Measurements from ENCODE around the gene ARFGEF2. TPM values are rescaled to one million over a fixed set of nuclear protein-coding genes. Genes with fewer than 3 reads are reported as not detected.
A peak's percentile ranks its signal among the peaks of the same experiment; 100 is the strongest.

Gene ARFGEF2
- total and polyA plus RNA-seq, 5 donors from 2014 or later: 6.8 to 22.1 (median 7.7) TPM

DNA sequence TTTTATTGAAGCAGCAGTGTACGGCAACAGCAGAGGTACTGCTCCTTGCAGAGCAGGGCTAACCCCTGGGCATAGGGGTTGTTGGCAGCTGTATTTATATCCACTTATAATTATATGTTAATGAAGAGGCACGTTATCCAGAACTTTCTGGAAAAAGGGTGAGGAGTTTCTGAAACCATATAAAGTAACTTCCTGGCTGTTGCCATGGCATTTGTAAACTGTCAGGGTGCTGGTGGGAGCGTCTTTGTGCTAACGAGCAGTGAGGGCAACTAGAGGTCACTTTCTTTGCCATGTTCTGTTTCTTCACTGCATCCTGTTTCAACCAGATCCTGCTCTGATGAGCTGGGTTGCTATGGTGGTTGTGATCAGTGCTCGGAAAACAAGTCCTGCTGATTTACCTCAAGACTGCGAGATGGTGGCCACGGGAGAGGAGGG lies 11.1 kb upstream of the ARFGEF2 start:
- no peak overlapping the region for H3K27ac Mint-ChIP-seq
- DNase-seq (peak in 1 of 3 donors; percentile 6), ATAC-seq (ENCODE audit: low read depth in 2 of 2) (peak; percentile 49 to 63)
- no peaks in the 10 kb centered on the region for H3K9me3 Mint-ChIP-seq
- H3K27me3 Mint-ChIP-seq: peaks cover 18% of the 10 kb centered on the region
- H3K36me3 ChIP-seq (ENCODE audit: control insufficient read depth, insufficient read depth, low read length): no peaks in the 10 kb centered on the region
- peaks cover 0 to 2% (median 1%) of the 10 kb centered on the region in 4 donors for H3K4me1 Mint-ChIP-seq
- no peaks in the 10 kb centered on the region for H3K27me3 ChIP-seq (ENCODE audit: control insufficient read depth, insufficient read depth, low read length)
- no peak overlapping the region for H3K4me3 ChIP-seq (ENCODE audit: low read depth, low read length)
- no peaks in the 10 kb centered on the region for H3K9me3 ChIP-seq (ENCODE audit: control insufficient read depth in 2 of 2, low read length in 2 of 2)
- H3K4me3 Mint-ChIP-seq: peak overlapping the region in 1 of 4 donors; percentile 61
- no peaks in the 10 kb centered on the region for H3K36me3 Mint-ChIP-seq
- no peak overlapping the region for H3K27ac ChIP-seq (ENCODE audit: insufficient read depth, low read length, poor library complexity, severe bottlenecking)
- H3K4me1 ChIP-seq (ENCODE audit: control insufficient read depth, insufficient read depth, low read length, poor library complexity, severe bottlenecking): no peaks in the 10 kb centered on the region

DNA sequence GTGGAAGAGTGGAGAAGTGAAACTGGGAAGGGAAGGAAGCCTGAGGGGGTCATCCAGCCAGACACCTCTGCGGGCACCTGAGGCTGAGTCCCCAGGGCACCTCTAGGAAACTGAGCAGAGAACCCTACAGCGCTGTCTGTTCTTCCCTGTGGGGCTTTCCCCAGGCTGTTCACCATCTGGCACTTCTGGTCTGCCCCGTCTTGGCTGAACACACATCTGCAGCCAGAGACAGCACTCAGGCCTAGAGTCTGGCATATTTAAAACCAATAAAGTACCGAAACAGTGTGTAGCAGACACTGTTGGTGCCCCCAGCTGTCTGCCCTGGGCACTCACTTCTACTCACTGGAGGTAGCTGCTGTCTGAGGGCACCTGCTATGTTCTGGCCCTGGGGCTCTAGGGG lies 9.4 kb upstream of the ARFGEF2 start:
- H3K4me1 ChIP-seq (ENCODE audit: control insufficient read depth, insufficient read depth, low read length, poor library complexity, severe bottlenecking): no peaks in the 10 kb centered on the region
- H3K9me3 ChIP-seq (ENCODE audit: control insufficient read depth in 2 of 2, low read length in 2 of 2): no peaks in the 10 kb centered on the region
- H3K27ac ChIP-seq (ENCODE audit: insufficient read depth, low read length, poor library complexity, severe bottlenecking): no peak overlapping the region
- no peak overlapping the region for H3K4me3 ChIP-seq (ENCODE audit: low read depth, low read length)
- ATAC-seq (ENCODE audit: low read depth in 2 of 2): peak; percentile 43 to 54
- no peaks in the 10 kb centered on the region for H3K27me3 ChIP-seq (ENCODE audit: control insufficient read depth, insufficient read depth, low read length)
- H3K9me3 Mint-ChIP-seq: no peaks in the 10 kb centered on the region
- H3K4me1 Mint-ChIP-seq: peaks cover 0 to 2% (median 1%) of the 10 kb centered on the region in 4 donors
- no peak overlapping the region for H3K4me3 Mint-ChIP-seq
- H3K27me3 Mint-ChIP-seq: peaks cover 28% of the 10 kb centered on the region
- DNase-seq: no peak
- no peaks in the 10 kb centered on the region for H3K36me3 ChIP-seq (ENCODE audit: control insufficient read depth, insufficient read depth, low read length)
- H3K27ac Mint-ChIP-seq: peak overlapping the region in 1 of 3 donors; percentile 41
- no peaks in the 10 kb centered on the region for H3K36me3 Mint-ChIP-seq

DNA sequence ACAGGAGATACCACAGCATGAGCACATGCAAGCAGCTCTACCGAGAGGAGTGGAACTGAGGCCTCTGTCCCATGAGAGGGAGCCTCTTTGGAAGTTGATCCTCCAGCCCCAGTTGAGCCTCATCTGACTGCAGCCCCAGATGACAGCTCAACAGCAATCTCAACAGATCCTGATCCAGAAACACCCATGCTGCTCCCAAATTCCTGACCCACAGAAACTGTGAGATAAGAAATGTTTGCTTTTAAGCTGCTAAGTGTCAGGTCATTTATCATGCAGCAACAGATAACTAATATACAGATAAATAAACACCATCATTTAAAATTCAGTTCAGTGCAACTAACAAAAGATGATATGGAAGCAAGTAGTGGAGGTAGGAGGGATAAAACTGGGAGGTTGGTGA lies 4.8 kb upstream of the ARFGEF2 start:
- H3K4me3 ChIP-seq (ENCODE audit: low read depth, low read length): no peak overlapping the region
- DNase-seq: no peak
- H3K4me1 ChIP-seq (ENCODE audit: control insufficient read depth, insufficient read depth, low read length, poor library complexity, severe bottlenecking): peaks cover 11% of the 10 kb centered on the region
- no peak overlapping the region for H3K27ac ChIP-seq (ENCODE audit: insufficient read depth, low read length, poor library complexity, severe bottlenecking)
- peak overlapping the region in 1 of 3 donors; percentile 28 for H3K27ac Mint-ChIP-seq
- no peaks in the 10 kb centered on the region for H3K36me3 ChIP-seq (ENCODE audit: control insufficient read depth, insufficient read depth, low read length)
- ATAC-seq (ENCODE audit: low read depth in 2 of 2): no peak
- H3K36me3 Mint-ChIP-seq: peaks cover 3% of the 10 kb centered on the region
- no peaks in the 10 kb centered on the region for H3K9me3 ChIP-seq (ENCODE audit: control insufficient read depth in 2 of 2, low read length in 2 of 2)
- peak overlapping the region in 1 of 4 donors; percentile 1 for H3K4me3 Mint-ChIP-seq
- H3K27me3 Mint-ChIP-seq: peaks cover 22% of the 10 kb centered on the region
- H3K4me1 Mint-ChIP-seq: peaks cover 0 to 14% (median 11%) of the 10 kb centered on the region in 4 donors
- H3K27me3 ChIP-seq (ENCODE audit: control insufficient read depth, insufficient read depth, low read length): no peaks in the 10 kb centered on the region
- H3K9me3 Mint-ChIP-seq: no peaks in the 10 kb centered on the region

DNA sequence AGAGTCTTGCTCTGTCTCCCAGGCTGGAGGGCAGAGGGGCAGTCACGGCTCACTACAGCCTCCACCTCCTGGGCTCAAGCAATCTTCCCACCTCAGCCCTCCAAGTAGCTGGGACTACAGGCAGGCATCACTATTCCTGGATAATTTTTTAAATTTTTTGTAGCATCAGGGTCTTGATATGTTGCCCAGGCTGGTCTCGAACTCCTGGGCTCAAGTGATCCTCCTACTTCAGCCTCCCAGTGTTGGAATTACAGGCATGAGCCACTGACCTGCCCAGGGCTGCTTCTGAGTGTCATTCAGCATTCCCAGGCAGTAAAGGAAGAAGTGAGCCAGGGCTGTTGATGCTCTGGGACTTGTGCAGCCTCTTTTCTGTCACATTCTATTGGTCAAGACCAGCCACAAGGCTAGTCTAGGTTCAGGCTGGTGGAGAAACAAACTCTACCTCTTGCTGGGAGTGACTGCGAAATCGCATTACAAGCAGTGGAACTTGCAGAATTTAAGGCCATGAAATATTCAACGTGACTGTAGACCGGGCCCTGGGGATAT lies 2.1 kb upstream of the ARFGEF2 start:
- Mint-ChIP-seq H3K9me3 (no peaks in the 10 kb centered on the region), H3K4me3 (peak overlapping the region; percentile 56 to 100 (median 96)), H3K27ac (peak overlapping the region in 2 of 3 donors; percentile 25 to 41), H3K36me3 (peaks cover 3% of the 10 kb centered on the region), H3K27me3 (peaks cover 13% of the 10 kb centered on the region), H3K4me1 (peaks cover 13 to 38% (median 30%) of the 10 kb centered on the region in 4 donors)
- H3K27me3 ChIP-seq (ENCODE audit: control insufficient read depth, insufficient read depth, low read length): no peaks in the 10 kb centered on the region
- peaks cover 25% of the 10 kb centered on the region for H3K4me1 ChIP-seq (ENCODE audit: control insufficient read depth, insufficient read depth, low read length, poor library complexity, severe bottlenecking)
- no peaks in the 10 kb centered on the region for H3K36me3 ChIP-seq (ENCODE audit: control insufficient read depth, insufficient read depth, low read length)
- no peaks in the 10 kb centered on the region for H3K9me3 ChIP-seq (ENCODE audit: control insufficient read depth in 2 of 2, low read length in 2 of 2)
- no peak overlapping the region for H3K27ac ChIP-seq (ENCODE audit: insufficient read depth, low read length, poor library complexity, severe bottlenecking)
- H3K4me3 ChIP-seq (ENCODE audit: low read depth, low read length): no peak overlapping the region
- ATAC-seq (ENCODE audit: low read depth in 2 of 2): no peak
- DNase-seq: no peak

DNA sequence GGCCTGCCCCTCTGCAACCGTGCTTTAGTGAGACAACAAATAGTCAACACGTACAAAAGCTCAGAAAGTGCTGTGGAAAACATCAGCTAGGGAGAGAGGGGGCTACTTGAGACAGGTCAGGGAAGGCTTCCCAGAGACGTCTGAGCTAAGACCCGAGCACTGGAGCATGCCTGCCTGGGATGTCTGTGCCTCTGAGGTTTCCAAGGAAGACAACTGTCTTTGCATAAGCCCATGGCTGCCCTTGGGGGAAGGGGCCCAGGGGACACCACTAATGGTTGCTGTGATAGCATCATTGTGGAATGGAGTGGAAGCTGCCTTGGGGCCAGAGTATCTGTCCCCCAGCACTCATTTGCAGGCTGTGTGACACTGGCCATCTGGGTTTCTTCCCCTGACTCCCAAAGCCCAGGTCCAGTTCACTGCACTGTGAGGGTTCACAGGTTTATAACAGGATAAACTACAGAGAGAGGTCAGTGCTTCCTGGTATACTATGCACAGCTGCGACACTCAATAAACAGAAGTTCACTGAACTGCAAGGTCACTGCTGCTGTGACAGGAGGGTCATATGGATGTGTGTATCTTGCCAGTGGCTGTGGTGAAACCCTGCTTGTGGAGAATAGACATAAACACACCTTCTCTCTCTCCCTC lies 1.5 kb upstream of the ARFGEF2 start:
- peak overlapping the region; percentile 97 to 100 (median 98) for H3K27ac Mint-ChIP-seq
- peaks cover 3% of the 10 kb centered on the region for H3K36me3 Mint-ChIP-seq
- Histone ChIP-seq H3K27me3 (ENCODE audit: control insufficient read depth, insufficient read depth, low read length) (no peaks in the 10 kb centered on the region), H3K4me3 (ENCODE audit: low read depth, low read length) (peak overlapping the region; percentile 94), H3K4me1 (ENCODE audit: control insufficient read depth, insufficient read depth, low read length, poor library complexity, severe bottlenecking) (peaks cover 25% of the 10 kb centered on the region), H3K9me3 (ENCODE audit: control insufficient read depth in 2 of 2, low read length in 2 of 2) (no peaks in the 10 kb centered on the region), H3K27ac (ENCODE audit: insufficient read depth, low read length, poor library complexity, severe bottlenecking) (no peak overlapping the region), H3K36me3 (ENCODE audit: control insufficient read depth, insufficient read depth, low read length) (no peaks in the 10 kb centered on the region)
- peaks cover 13% of the 10 kb centered on the region for H3K27me3 Mint-ChIP-seq
- peak overlapping the region; percentile 91 to 100 (median 96) for H3K4me3 Mint-ChIP-seq
- no peak for DNase-seq
- no peaks in the 10 kb centered on the region for H3K9me3 Mint-ChIP-seq
- H3K4me1 Mint-ChIP-seq: peaks cover 19 to 43% (median 36%) of the 10 kb centered on the region in 4 donors
- ATAC-seq (ENCODE audit: low read depth in 2 of 2): no peak

DNA sequence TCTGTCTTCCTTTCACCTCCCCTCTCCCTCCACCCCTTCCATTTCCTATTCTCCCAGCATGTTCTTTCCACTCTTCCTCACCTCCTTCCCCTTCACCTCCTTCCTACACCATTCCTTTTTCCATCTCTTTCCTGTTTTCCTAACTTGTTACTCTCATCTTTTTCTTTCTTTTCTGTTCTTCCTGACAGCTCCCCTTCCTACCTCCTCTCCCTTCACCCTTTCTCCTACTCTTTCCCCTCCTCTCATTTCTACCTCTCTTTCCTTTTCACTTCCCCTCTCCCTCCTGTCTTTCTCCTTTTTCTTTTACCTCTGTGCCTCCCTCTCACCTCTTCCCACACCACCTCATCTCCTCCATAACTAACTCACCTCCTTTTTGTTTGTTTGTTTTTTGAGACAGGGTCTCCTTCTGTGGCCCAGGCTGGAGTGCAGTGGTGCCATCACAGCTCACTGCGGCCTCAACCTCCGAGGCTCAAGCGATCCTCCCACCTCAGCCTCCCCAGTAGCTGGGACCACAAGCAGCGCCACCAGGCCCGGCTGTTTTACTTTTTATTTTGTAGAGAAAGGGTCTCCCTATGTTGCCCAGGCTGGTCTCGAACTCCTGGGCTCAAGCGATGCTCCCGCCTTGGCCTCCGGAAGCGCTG lies 864 bp upstream of the ARFGEF2 start:
- Histone ChIP-seq H3K4me3 (ENCODE audit: low read depth, low read length) (peak overlapping the region; percentile 94), H3K27me3 (ENCODE audit: control insufficient read depth, insufficient read depth, low read length) (no peaks in the 10 kb centered on the region), H3K4me1 (ENCODE audit: control insufficient read depth, insufficient read depth, low read length, poor library complexity, severe bottlenecking) (peaks cover 25% of the 10 kb centered on the region), H3K36me3 (ENCODE audit: control insufficient read depth, insufficient read depth, low read length) (no peaks in the 10 kb centered on the region), H3K27ac (ENCODE audit: insufficient read depth, low read length, poor library complexity, severe bottlenecking) (peak overlapping the region; percentile 89), H3K9me3 (ENCODE audit: control insufficient read depth in 2 of 2, low read length in 2 of 2) (no peaks in the 10 kb centered on the region)
- DNase-seq (no peak), ATAC-seq (ENCODE audit: low read depth in 2 of 2) (no peak)
- Mint-ChIP-seq H3K27ac (peak overlapping the region; percentile 97 to 100 (median 98)), H3K4me3 (peak overlapping the region; percentile 91 to 100 (median 96)), H3K4me1 (peaks cover 24 to 47% (median 38%) of the 10 kb centered on the region in 4 donors), H3K27me3 (peaks cover 8% of the 10 kb centered on the region), H3K9me3 (no peaks in the 10 kb centered on the region), H3K36me3 (peaks cover 3% of the 10 kb centered on the region)

DNA sequence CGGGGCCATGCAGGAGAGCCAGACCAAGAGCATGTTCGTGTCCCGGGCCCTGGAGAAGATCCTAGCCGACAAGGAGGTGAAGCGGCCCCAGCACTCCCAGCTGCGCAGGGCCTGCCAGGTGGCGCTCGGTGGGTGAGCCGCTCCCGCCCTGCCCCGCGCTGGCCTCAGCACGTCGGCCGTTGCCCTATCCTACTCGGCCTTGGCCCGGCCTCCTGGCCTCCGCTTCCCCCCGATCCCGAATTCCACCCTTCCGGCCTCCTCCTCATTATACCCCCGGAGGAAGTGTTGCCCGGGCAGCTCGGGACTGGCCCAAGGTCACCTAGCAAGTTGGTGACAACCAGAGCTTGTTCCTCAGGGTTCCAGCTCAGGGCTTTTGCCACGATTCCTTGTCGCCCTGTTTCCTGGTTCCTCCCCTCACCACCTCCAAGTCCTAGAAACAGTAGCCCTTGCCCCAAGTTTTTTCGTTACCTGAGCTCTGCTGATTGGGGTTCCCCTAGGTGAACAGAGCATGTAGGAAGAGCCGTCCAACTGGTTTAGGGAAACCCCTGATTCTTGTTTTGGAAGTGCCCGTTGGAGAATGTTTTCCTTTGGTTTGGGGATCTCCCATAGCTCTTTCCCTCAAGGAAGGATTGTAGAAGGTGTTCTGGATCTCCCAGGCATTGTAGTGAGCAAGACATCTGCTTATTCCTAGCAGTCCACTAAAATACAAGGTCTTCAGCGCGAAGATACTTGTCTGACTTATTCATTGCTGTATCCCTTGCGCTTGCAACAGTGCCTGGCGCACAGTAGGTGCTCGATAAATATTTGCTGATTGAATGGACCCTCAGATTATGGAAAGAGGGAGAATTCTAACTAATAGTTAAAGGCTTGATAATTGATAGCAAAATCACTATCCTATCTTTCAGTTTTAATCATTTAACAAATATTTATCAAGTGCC lies 641 bp downstream of the ARFGEF2 start:
- Histone ChIP-seq H3K4me1 (ENCODE audit: control insufficient read depth, insufficient read depth, low read length, poor library complexity, severe bottlenecking) (peaks cover 25% of the 10 kb centered on the region), H3K27me3 (ENCODE audit: control insufficient read depth, insufficient read depth, low read length) (no peaks in the 10 kb centered on the region), H3K4me3 (ENCODE audit: low read depth, low read length) (peak overlapping the region; percentile 94), H3K9me3 (ENCODE audit: control insufficient read depth in 2 of 2, low read length in 2 of 2) (no peaks in the 10 kb centered on the region), H3K36me3 (ENCODE audit: control insufficient read depth, insufficient read depth, low read length) (no peaks in the 10 kb centered on the region), H3K27ac (ENCODE audit: insufficient read depth, low read length, poor library complexity, severe bottlenecking) (peak overlapping the region; percentile 89)
- Mint-ChIP-seq H3K4me1 (peaks cover 31 to 59% (median 47%) of the 10 kb centered on the region in 4 donors), H3K4me3 (peak overlapping the region; percentile 80 to 93 (median 88)), H3K27ac (peak overlapping the region; percentile 71 to 97 (median 93)), H3K27me3 (no peaks in the 10 kb centered on the region), H3K9me3 (no peaks in the 10 kb centered on the region), H3K36me3 (peaks cover 3% of the 10 kb centered on the region)
- ATAC-seq (ENCODE audit: low read depth in 2 of 2) (peak; percentile 37 to 45), DNase-seq (no peak)
